Measurements from ENCODE around the gene SSBP4. TPM values are rescaled to one million over a fixed set of nuclear protein-coding genes. Genes with fewer than 3 reads are reported as not detected.

Gene SSBP4
- total and polyA plus RNA-seq, 9 of the 15 experiments (the other 6 are each of a cell fraction or from before 2014, with no cell fraction given) = 1.1 to 189 (median 39.0) TPM

DNA sequence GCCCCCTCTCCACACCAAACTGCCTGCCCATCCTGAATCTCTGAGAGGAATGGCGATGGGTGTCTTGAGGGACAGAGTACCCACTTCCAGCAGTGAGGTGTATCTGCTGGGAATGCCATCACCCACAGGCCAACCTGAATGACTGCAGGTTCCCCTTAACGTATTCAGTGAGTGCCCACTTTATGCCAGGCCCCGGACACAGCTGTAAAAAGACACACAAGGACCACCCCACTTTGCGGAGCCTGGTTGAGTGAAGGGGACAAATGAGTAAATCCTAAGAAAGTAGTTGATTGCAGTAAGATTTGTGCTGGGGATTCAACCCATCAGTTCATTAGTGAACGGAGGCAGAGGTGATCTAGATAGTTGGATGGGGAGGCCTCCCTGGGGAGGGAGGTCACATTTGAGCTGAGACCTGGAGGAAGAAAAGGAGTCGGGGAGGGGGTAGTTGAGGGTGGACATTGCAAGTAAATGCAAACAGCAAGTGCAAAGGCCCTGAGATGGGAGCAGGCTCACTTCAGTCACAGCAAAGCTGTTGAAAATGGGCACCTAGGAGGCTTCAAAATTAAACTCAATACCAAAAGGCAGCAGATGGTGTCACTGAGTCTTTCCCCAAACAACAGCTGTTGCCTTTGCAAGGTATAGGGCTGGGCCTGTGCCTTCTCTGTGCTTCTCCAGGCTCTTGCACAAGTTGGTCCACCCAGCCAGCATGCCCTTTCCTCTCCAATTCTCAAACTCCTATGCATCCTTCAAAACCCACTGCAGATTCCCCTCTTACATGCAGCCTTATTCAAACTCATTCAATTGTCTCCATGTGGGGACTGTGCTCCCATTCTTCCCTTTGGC is 28.9 kb upstream of the SSBP4 start (continued):
- TF ChIP-seq, protein P1, sequence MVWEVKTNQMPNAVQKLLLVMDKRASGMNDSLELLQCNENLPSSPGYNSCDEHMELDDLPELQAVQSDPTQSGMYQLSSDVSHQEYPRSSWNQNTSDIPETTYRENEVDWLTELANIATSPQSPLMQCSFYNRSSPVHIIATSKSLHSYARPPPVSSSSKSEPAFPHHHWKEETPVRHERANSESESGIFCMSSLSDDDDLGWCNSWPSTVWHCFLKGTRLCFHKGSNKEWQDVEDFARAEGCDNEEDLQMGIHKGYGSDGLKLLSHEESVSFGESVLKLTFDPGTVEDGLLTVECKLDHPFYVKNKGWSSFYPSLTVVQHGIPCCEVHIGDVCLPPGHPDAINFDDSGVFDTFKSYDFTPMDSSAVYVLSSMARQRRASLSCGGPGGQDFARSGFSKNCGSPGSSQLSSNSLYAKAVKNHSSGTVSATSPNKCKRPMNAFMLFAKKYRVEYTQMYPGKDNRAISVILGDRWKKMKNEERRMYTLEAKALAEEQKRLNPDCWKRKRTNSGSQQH (CRISPR knock-in tag; IDR thresholded peaks at IDR 0.05) = peak; percentile 75
- TF ChIP-seq NBN (IDR thresholded peaks at IDR 0.05; ENCODE audit: low read depth) (peak; percentile 15; the same call in 1 of the 2 replicates), ESRRA (IDR thresholded peaks at IDR 0.05; ENCODE audit: borderline replicate concordance, low read depth) (peak; percentile 16; the same call in 1 of the 2 replicates), ZFP30 (CRISPR knock-in tag; IDR thresholded peaks at IDR 0.05; ENCODE audit: borderline replicate concordance) (peak; percentile 72; the same call in 1 of the 2 replicates), RHOXF2B (CRISPR knock-in tag; conservative IDR thresholded peaks at IDR 0.05) (peak; percentile 96), ZSCAN32 (CRISPR knock-in tag; IDR thresholded peaks at IDR 0.05) (peak; percentile 61; the same call in 1 of the 2 replicates), ELF1 (tag; IDR thresholded peaks at IDR 0.05) (no peak), ZNF41 (CRISPR knock-in tag; conservative IDR thresholded peaks at IDR 0.05) (0 out of 2 replicates have a peak, but pooled peaks have one; percentile 34)
- TF ChIP-seq, protein P2, sequence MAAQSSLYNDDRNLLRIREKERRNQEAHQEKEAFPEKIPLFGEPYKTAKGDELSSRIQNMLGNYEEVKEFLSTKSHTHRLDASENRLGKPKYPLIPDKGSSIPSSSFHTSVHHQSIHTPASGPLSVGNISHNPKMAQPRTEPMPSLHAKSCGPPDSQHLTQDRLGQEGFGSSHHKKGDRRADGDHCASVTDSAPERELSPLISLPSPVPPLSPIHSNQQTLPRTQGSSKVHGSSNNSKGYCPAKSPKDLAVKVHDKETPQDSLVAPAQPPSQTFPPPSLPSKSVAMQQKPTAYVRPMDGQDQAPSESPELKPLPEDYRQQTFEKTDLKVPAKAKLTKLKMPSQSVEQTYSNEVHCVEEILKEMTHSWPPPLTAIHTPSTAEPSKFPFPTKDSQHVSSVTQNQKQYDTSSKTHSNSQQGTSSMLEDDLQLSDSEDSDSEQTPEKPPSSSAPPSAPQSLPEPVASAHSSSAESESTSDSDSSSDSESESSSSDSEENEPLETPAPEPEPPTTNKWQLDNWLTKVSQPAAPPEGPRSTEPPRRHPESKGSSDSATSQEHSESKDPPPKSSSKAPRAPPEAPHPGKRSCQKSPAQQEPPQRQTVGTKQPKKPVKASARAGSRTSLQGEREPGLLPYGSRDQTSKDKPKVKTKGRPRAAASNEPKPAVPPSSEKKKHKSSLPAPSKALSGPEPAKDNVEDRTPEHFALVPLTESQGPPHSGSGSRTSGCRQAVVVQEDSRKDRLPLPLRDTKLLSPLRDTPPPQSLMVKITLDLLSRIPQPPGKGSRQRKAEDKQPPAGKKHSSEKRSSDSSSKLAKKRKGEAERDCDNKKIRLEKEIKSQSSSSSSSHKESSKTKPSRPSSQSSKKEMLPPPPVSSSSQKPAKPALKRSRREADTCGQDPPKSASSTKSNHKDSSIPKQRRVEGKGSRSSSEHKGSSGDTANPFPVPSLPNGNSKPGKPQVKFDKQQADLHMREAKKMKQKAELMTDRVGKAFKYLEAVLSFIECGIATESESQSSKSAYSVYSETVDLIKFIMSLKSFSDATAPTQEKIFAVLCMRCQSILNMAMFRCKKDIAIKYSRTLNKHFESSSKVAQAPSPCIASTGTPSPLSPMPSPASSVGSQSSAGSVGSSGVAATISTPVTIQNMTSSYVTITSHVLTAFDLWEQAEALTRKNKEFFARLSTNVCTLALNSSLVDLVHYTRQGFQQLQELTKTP (IDR thresholded peaks at IDR 0.05; ENCODE audit: low read depth in 1 of 2, partially characterized antibody in 2 of 2) = peak in 1 of 2 experiments; percentile 20
- TF ChIP-seq, protein P3, sequence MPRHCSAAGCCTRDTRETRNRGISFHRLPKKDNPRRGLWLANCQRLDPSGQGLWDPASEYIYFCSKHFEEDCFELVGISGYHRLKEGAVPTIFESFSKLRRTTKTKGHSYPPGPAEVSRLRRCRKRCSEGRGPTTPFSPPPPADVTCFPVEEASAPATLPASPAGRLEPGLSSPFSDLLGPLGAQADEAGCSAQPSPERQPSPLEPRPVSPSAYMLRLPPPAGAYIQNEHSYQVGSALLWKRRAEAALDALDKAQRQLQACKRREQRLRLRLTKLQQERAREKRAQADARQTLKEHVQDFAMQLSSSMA (CRISPR knock-in tag; IDR thresholded peaks at IDR 0.05) = peak; percentile 58; the same call in 1 of the 2 replicates
- TF ChIP-seq, protein P4, sequence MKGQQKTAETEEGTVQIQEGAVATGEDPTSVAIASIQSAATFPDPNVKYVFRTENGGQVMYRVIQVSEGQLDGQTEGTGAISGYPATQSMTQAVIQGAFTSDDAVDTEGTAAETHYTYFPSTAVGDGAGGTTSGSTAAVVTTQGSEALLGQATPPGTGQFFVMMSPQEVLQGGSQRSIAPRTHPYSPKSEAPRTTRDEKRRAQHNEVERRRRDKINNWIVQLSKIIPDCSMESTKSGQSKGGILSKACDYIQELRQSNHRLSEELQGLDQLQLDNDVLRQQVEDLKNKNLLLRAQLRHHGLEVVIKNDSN (CRISPR knock-in tag; IDR thresholded peaks at IDR 0.05) = no peak
- TF ChIP-seq, protein P5, sequence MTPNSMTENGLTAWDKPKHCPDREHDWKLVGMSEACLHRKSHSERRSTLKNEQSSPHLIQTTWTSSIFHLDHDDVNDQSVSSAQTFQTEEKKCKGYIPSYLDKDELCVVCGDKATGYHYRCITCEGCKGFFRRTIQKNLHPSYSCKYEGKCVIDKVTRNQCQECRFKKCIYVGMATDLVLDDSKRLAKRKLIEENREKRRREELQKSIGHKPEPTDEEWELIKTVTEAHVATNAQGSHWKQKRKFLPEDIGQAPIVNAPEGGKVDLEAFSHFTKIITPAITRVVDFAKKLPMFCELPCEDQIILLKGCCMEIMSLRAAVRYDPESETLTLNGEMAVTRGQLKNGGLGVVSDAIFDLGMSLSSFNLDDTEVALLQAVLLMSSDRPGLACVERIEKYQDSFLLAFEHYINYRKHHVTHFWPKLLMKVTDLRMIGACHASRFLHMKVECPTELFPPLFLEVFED (CRISPR knock-in tag; conservative IDR thresholded peaks at IDR 0.05) = peak; percentile 94
- TF ChIP-seq, protein P6, sequence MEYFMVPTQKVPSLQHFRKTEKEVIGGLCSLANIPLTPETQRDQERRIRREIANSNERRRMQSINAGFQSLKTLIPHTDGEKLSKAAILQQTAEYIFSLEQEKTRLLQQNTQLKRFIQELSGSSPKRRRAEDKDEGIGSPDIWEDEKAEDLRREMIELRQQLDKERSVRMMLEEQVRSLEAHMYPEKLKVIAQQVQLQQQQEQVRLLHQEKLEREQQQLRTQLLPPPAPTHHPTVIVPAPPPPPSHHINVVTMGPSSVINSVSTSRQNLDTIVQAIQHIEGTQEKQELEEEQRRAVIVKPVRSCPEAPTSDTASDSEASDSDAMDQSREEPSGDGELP (CRISPR knock-in tag; IDR thresholded peaks at IDR 0.05; ENCODE audit: borderline replicate concordance) = peak; percentile 55; the same call in 1 of the 2 replicates

Data from K562 (cell line).